ENCODE results near the gene SLC9C2. TPM values are rescaled to one million over a fixed set of nuclear protein-coding genes. Genes with fewer than 3 reads are reported as not detected.

The SLC9C2 gene
- total RNA-seq, 1 experiment from 2014 or later: not detected

DNA sequence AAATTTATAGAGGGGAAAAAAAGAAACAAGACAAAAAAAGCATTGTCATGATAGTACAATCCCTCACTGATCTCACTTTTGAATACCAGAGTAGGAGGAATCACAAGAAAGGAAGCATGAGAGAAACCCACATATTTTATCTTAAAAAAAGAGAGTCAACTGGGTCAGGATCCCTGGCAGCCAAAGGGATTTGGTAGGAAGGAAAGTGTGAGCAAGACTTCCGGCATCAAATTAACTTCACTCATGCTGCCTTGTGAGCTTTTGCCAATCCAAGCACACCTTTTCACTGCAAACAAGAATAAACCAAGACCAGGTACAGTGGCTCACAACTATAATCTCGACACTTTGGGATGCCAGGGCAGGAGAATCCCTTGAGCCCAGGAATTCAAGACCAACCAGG lies 53.1 kb downstream of the SLC9C2 start:
- no peak for ATAC-seq
- ChIA-PET POLR2A (ENCODE audit: unreplicated experiment) (no interaction called here), CTCF (no interaction called here)

DNA sequence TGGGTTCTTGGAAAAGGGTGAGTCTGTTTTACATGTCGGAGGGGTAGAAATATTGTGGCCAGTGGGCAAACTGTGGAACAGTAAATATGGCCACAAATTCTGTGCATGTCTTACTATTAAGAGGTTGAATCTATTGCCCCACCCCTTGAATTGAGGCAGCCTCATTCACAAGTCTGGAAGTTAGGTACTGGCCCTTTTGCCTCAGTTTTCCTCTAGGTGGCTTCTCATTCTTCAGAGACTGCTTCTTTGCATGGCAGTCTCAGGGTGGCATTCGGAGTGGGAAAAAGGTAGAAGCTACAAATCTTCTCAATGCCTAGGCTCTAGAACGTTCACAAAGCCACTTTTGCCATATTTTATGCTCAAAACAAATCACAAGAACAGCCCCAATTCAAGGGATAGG lies 57.2 kb downstream of the SLC9C2 start:
- Histone ChIP-seq H3K4me2 (ENCODE audit: low read length) (no peak overlapping the region), H4K20me1 (ENCODE audit: low read length) (no peaks in the 10 kb centered on the region), H3K79me2 (ENCODE audit: low read length) (no peaks in the 10 kb centered on the region), H3K36me3 (ENCODE audit: low read depth, low read length) (no peaks in the 10 kb centered on the region), H3K9me2 (replicated peaks; ENCODE audit: low read length) (no peaks in the 10 kb centered on the region), H2AFZ (ENCODE audit: low read length) (no peak overlapping the region), H3K27me3 (ENCODE audit: low read length) (no peaks in the 10 kb centered on the region), H3K9me3 (ENCODE audit: low read length) (no peaks in the 10 kb centered on the region), H3K4me1 (ENCODE audit: insufficient read depth, low read length) (no peaks in the 10 kb centered on the region), H3F3A (ENCODE audit: low read length, unreplicated experiment) (no peaks in the 10 kb centered on the region), H3K4me3 (ENCODE audit: low read length) (no peak overlapping the region), H3K27ac (ENCODE audit: low read length) (no peak overlapping the region), H3K9ac (ENCODE audit: low read length) (no peak overlapping the region)
- BruUV-seq (replicated peaks): no TSS peak
- ChIA-PET CTCF (no interaction called here), POLR2A (ENCODE audit: unreplicated experiment) (no interaction called here)
- TF ChIP-seq EZH2phosphoT487 (IDR thresholded peaks at IDR 0.05; ENCODE audit: borderline replicate concordance, low read length): no peak
- no peak for TF ChIP-seq EZH2 (IDR thresholded peaks at IDR 0.05; ENCODE audit: low read length, unreplicated experiment)
- TF ChIP-seq, protein P1, sequence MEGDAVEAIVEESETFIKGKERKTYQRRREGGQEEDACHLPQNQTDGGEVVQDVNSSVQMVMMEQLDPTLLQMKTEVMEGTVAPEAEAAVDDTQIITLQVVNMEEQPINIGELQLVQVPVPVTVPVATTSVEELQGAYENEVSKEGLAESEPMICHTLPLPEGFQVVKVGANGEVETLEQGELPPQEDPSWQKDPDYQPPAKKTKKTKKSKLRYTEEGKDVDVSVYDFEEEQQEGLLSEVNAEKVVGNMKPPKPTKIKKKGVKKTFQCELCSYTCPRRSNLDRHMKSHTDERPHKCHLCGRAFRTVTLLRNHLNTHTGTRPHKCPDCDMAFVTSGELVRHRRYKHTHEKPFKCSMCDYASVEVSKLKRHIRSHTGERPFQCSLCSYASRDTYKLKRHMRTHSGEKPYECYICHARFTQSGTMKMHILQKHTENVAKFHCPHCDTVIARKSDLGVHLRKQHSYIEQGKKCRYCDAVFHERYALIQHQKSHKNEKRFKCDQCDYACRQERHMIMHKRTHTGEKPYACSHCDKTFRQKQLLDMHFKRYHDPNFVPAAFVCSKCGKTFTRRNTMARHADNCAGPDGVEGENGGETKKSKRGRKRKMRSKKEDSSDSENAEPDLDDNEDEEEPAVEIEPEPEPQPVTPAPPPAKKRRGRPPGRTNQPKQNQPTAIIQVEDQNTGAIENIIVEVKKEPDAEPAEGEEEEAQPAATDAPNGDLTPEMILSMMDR (conservative IDR thresholded peaks at IDR 0.05; ENCODE audit: low read depth, low read length): peak; percentile 43
- DNase-seq: peak; percentile 40
- peak; percentile 50 for ATAC-seq
- intact Hi-C loops (cut with micrococcal nuclease): no loop called here

More for the DNA sequence above, 53.1 kb downstream of the SLC9C2 start:
- Histone ChIP-seq H3K79me2 (ENCODE audit: low read length) (no peaks in the 10 kb centered on the region), H3F3A (ENCODE audit: low read length, unreplicated experiment) (peaks cover 5% of the 10 kb centered on the region), H3K9me2 (replicated peaks; ENCODE audit: low read length) (peaks cover 3% of the 10 kb centered on the region; the same call in 1 of the 2 replicates), H3K27ac (ENCODE audit: low read length) (no peak overlapping the region), H4K20me1 (ENCODE audit: low read length) (no peaks in the 10 kb centered on the region), H3K36me3 (ENCODE audit: low read depth, low read length) (no peaks in the 10 kb centered on the region), H3K9ac (ENCODE audit: low read length) (no peak overlapping the region), H3K4me1 (ENCODE audit: insufficient read depth, low read length) (peaks cover 12% of the 10 kb centered on the region), H2AFZ (ENCODE audit: low read length) (no peak overlapping the region), H3K27me3 (ENCODE audit: low read length) (no peaks in the 10 kb centered on the region), H3K4me3 (ENCODE audit: low read length) (no peak overlapping the region), H3K4me2 (ENCODE audit: low read length) (no peak overlapping the region), H3K9me3 (ENCODE audit: low read length) (no peaks in the 10 kb centered on the region)
- no peak for DNase-seq
- intact Hi-C loops (cut with micrococcal nuclease): no loop called here
- TF ChIP-seq EZH2 (IDR thresholded peaks at IDR 0.05; ENCODE audit: low read length, unreplicated experiment) (no peak), EZH2phosphoT487 (IDR thresholded peaks at IDR 0.05; ENCODE audit: borderline replicate concordance, low read length) (no peak)
- TF ChIP-seq, protein P1 (conservative IDR thresholded peaks at IDR 0.05; ENCODE audit: low read depth, low read length): no peak
- no TSS peak for BruUV-seq (replicated peaks)

DNA sequence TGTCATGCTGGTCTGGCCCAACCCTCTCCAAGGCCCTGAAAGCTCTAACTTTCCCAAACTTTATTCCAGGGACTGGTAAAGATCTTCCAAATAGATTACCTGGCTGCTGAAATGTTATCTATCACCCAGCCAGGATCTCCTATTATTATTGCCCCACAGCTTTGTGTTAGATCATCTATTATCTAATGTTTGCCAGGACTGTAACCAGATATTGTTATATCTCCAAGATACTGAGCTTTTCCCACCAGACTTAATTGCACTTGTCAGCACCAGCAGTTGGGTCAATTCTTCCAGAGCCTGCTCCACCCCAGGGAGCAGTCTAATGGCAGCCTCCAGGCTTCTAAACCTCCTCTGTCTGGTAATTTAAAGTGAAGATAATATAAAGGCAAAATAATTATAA lies 66.6 kb downstream of the SLC9C2 start:
- no peak overlapping the region for H3K4me2 ChIP-seq (ENCODE audit: low read length)
- H3K9me2 ChIP-seq (replicated peaks; ENCODE audit: low read length): 0 out of 2 replicates have a peak, but pooled peaks cover 8% of the 10 kb centered on the region
- no peak overlapping the region for H3K4me3 ChIP-seq (ENCODE audit: low read length)
- no TSS peak for BruUV-seq (replicated peaks)
- H3K9ac ChIP-seq (ENCODE audit: low read length): no peak overlapping the region
- H3K36me3 ChIP-seq (ENCODE audit: low read depth, low read length): no peaks in the 10 kb centered on the region
- intact Hi-C loops (cut with micrococcal nuclease): no loop called here
- H3K4me1 ChIP-seq (ENCODE audit: insufficient read depth, low read length): no peaks in the 10 kb centered on the region
- ATAC-seq (no peak), DNase-seq (no peak)
- no peaks in the 10 kb centered on the region for H3K27me3 ChIP-seq (ENCODE audit: low read length)
- no peaks in the 10 kb centered on the region for H3K9me3 ChIP-seq (ENCODE audit: low read length)
- no peaks in the 10 kb centered on the region for H3K79me2 ChIP-seq (ENCODE audit: low read length)
- no peak for TF ChIP-seq EZH2 (IDR thresholded peaks at IDR 0.05; ENCODE audit: low read length, unreplicated experiment)
- no peak for TF ChIP-seq EZH2phosphoT487 (IDR thresholded peaks at IDR 0.05; ENCODE audit: borderline replicate concordance, low read length)
- TF ChIP-seq, protein P1 (conservative IDR thresholded peaks at IDR 0.05; ENCODE audit: low read depth, low read length): no peak
- H3F3A ChIP-seq (ENCODE audit: low read length, unreplicated experiment): no peaks in the 10 kb centered on the region
- POLR2A ChIA-PET (ENCODE audit: unreplicated experiment): no interaction called here
- H2AFZ ChIP-seq (ENCODE audit: low read length): no peak overlapping the region
- no peaks in the 10 kb centered on the region for H4K20me1 ChIP-seq (ENCODE audit: low read length)
- CTCF ChIA-PET: no interaction called here
- H3K27ac ChIP-seq (ENCODE audit: low read length): no peak overlapping the region
